GM13977 (cell line): ENCODE data around the gene NGDN.

ENCODE experiments used
- DNase-seq: peaks from one replicate; pipeline ENCODE4 v3.0.0; 2012; ENCODE audit warnings: low spot score
- in situ Hi-C: fragments of 300-500 bp; cut with MboI; formaldehyde crosslinking; loops from one replicate; pipeline ENCODE4 v1.12.0; 2022; ENCODE audit warnings: low sequenced_read_pairs, low pct_unique_long_range_greater_than_20kb, mixed read lengths, inconsistent platforms; ENCODE audit not compliant: unreplicated experiment
- TF ChIP-seq, protein P1 (sequence below): IDR thresholded peaks from 2 replicates; pipeline ENCODE4 v1.5.1; 2012; ENCODE audit warnings: mild to moderate bottlenecking, control low read depth; ENCODE audit not compliant: insufficient read depth; ENCODE audit errors: extremely low read depth, missing control alignments

The NGDN gene

DNA sequence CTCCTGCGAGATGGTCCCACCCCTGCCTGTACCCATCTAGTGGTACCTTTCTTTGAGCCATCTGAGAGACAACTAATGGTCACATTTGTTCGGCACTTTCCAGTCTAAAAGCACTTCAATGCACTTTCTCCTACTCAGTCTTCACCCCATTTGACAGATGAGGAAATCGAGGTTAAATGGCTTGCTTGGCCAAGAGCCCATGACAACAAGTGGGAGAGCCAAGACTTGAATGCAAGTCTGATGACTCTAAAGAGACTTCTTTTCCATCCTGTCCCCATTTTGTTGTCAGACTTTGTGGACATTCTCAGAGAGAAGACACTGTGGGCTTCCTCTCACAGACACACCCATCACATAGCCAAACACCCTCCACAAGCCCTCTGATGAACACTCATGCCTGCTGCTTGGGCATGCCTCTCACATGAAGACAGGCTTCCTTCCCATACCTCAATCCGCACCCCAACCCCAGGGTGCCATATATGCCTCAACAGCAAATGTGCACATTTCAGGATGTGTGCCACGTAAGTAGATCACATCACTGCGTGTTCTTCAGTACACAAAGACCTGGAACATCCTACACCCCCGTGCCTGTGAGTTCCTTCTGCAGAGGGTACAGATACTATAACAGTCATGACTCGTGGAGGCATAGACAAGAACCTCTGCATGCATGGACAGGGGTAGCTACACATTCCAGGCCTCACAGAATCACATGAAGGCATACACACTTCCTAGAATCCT lies 34.8 kb upstream of the NGDN start:
- TF ChIP-seq, protein P1, sequence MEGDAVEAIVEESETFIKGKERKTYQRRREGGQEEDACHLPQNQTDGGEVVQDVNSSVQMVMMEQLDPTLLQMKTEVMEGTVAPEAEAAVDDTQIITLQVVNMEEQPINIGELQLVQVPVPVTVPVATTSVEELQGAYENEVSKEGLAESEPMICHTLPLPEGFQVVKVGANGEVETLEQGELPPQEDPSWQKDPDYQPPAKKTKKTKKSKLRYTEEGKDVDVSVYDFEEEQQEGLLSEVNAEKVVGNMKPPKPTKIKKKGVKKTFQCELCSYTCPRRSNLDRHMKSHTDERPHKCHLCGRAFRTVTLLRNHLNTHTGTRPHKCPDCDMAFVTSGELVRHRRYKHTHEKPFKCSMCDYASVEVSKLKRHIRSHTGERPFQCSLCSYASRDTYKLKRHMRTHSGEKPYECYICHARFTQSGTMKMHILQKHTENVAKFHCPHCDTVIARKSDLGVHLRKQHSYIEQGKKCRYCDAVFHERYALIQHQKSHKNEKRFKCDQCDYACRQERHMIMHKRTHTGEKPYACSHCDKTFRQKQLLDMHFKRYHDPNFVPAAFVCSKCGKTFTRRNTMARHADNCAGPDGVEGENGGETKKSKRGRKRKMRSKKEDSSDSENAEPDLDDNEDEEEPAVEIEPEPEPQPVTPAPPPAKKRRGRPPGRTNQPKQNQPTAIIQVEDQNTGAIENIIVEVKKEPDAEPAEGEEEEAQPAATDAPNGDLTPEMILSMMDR, result no peak
- in situ Hi-C loops, result no loop called here
- DNase-seq, result no peak

DNA sequence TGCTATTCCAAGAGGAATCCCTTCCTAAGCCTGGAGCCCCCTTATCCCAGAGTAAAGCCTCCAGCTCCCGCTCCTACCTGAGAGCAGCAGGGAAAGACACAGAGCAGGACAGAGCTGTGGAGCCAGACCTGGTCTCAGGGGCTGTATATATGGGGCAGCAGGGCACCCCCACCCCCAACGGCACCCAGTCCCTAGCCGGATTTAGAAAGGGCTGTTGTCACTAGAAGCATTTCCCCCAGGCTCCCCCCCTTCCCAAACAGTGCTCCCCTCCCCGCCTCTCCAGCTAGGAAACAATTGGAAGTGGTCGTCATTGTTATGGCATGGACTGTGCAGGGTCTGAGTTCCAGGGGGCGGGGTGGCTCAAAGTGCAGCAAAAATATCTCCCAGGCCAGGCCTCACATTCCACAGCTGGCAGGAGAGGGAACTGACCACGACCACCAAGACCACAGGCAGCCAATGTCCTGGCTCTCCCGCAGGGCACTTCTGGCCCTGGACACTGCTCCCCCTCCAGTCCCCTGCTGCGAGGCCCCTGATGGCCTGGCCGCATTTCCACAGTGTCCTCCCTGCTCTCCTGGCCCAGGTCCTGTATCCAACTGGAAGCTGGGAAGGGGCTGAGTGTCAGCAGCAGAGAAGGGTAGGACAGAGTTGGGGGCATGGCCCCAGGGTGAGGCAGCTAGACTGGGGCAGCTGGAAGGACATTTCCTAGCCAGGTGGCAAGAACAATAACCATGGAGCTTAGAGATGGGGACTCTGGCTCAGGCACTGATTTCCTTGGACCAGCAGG lies 33.8 kb upstream of the NGDN start, which contains the start of gene MYH7:
MYH7 (minus strand) TSS at position 118 of the 784 bp plus-strand sequence. CDS start 1,928 bp downstream, outside the sequence.
- peak; percentile 1 for DNase-seq
- TF ChIP-seq, protein P1, result no peak
- in situ Hi-C loops, result no loop called here

DNA sequence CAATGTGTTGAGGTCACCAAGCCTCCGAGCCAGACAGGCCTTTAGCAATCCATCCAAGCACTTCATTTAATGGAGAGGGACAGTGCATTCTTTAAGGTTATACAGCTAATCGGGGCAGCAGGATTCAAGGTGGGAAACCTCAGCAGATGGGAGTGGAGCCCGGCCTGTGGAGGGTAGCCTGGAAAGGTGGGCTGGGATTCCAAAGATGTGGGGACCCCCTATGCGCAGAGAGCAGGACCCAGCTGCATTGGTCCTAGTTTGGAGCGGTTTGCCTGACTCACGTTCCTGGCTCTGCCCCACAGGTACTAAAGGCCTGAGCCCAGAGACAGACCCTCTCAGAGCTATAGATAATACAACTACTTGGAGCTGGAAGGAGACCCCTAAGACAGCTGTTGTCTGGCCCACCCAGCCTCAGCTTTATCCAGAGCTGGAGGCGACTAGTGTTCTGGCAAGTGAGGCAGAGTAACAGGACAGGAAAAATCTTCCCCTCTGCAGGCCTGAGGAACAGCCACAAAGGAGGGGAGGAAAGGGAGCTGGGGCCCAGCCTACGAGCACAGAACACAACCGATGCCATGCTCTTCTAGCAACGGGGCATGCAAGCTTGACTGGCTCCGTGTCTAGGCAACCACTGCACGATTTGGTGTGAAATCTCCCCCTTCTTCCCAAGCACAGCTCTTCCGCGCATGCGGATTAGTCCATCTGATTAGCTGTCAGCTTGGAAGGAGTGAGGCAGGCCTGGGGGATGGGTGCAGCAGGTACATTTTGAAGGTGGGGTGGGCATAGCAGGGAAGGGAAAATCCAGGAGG lies 33.0 kb upstream of the NGDN start:
- DNase-seq, result no peak
- TF ChIP-seq, protein P1, result no peak
- in situ Hi-C loops, result no loop called here

DNA sequence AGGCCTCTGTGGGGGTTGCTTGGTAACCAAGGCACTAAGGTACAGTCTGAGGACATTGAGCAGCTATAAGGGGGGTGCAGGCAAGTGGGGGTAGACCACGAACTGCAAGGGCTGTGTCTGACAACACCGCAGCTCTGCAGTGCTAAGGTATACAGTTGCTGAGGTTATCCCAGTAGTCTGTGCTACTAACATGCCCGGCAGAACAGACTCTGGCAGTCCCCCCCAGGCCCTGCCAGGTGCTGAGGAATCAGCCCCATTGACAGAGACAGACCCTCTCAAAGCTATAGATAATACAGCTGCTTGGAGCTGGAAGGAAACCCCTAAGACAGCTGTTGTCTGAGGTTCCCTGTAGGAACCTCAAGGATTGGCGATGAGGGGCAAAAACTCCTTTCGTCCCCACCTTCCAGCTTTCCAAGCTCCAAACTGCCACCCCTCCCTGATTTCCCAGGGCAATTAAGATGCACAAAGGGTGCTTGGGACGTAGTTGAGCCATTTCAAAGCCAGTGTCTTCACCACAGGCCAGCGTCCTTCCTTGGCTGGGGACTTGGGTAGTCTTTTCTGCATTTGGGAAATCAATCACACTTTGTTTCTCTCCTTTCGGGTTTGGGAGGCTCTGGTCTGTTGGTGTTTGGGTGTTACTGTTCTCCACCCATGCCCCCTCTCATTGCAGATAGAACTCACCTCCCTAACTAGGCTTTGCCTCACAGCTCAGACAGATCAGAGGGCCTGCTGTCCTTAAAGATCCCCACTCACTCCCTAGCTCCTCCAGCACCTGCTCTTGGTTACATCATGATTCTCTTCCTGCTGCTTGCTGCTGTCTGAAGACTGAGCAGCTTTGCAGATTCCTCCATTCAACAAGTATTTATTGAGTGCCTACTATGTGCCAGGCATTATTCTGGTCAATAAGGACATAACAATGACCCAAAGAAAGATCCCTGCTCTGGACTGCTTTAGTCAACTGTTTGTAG lies 32.1 kb upstream of the NGDN start:
- in situ Hi-C loops, result no loop called here
- TF ChIP-seq, protein P1, result no peak
- no peak for DNase-seq

DNA sequence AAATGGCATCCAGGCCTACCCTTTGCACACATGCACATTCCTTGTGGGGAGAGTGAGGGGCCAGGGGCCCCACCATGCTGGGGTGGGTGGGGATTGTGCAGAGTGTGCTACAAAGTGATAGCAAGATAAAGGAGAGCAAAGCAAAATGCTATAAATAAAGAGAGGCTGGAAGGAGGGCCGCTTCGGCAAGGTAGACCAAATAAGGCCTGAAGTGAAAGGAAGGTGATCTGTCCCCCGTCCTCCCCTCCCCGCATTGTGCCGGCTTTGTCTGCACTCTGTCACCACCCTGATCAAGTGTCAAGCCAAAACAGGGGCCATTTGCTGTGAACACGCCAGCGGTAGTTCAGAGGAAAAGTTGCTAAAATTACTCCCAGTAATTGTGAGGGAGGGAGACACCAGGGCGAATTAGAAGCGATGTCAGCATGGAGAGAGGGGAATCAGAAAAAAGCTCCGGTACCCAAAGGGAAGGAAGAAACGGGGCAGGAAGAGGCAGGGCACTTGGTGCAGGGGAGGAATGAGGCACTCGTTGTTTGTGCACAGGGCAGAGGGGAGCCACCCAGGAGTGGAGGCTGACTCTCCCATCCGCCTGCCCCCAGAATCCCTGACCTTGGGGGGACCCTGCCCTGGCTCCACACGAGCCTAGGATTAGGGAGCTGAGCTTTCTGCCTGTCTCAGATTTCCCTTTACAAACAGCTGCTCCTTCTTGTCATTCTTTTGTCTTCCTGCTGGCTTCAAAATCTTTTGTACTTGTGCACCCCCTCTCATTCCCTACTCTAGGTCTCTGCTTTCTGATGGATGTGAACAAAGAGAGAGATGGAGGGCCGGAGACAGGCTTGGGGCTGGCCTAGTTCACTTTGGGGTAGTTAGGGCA lies 31.2 kb upstream of the NGDN start:
- TF ChIP-seq, protein P1, result no peak
- DNase-seq, result no peak
- in situ Hi-C loops, result no loop called here
